Colonic mucosa (tissue), 4 donors: ENCODE data around the gene GABARAP. TPM values are rescaled to one million over a fixed set of nuclear protein-coding genes. Genes with fewer than 3 reads are reported as not detected.

Experiments
- DNase-seq: peaks from one replicate; pipeline ENCODE4 v3.0.0-alpha.2; 2020
- H3K27ac ChIP-seq: fragments of 200-600 bp; one replicate; pipeline ENCODE4 v1.8.0; 2021
- H3K27me3 ChIP-seq: fragments of 200-600 bp; one replicate; pipeline ENCODE4 v1.8.0; 2021
- H3K36me3 ChIP-seq: fragments of 200-600 bp; one replicate; pipeline ENCODE4 v1.8.0; 2021
- H3K4me1 ChIP-seq: fragments of 200-600 bp; one replicate; pipeline ENCODE4 v1.8.0; 2021; ENCODE audit warnings: mild to moderate bottlenecking
- H3K4me3 ChIP-seq: fragments of 200-600 bp; one replicate; pipeline ENCODE4 v1.8.0; 2021
- H3K9ac ChIP-seq, 2 donors: one replicate each; pipeline ENCODE4 v1.7.0; 2013; ENCODE audit warnings: control low read depth in 2 of 2, low read depth in 2 of 2, low read length in 2 of 2
- H3K9me3 ChIP-seq: fragments of 200-600 bp; one replicate; pipeline ENCODE4 v1.8.0; 2021
- intact Hi-C: fragments of 100-400 bp; cut with DNase I; formaldehyde crosslinking; loops from one replicate; pipeline ENCODE4 v1.14.1; 2022
- total RNA-seq, 2 donors: library from RNA; stranded (reverse); fragmentation: NEBNext Ultra II Directional in 1 of 2; extraction: Animal tissue kit (Norgen Biotek cat#: 25700) in 1 of 2; gene quantifications; one replicate each; pipeline ENCODE4 v1.2.1, GENCODE V29; 2021
- TF ChIP-seq, protein P1 (sequence below): fragments of 200-600 bp; IDR thresholded peaks from one replicate; pipeline ENCODE4 v1.8.0; 2022; ENCODE audit warnings: antibody characterized with exemption, mild to moderate bottlenecking
- donor health status: healthy.
- donor health status: DM: no; HTN: no; CAD: no.
- donor health status: DM: no; HTN: no; CAD: no.

Gene GABARAP
- total RNA-seq, 2 donors from 2014 or later: 378 to 513 TPM

DNA sequence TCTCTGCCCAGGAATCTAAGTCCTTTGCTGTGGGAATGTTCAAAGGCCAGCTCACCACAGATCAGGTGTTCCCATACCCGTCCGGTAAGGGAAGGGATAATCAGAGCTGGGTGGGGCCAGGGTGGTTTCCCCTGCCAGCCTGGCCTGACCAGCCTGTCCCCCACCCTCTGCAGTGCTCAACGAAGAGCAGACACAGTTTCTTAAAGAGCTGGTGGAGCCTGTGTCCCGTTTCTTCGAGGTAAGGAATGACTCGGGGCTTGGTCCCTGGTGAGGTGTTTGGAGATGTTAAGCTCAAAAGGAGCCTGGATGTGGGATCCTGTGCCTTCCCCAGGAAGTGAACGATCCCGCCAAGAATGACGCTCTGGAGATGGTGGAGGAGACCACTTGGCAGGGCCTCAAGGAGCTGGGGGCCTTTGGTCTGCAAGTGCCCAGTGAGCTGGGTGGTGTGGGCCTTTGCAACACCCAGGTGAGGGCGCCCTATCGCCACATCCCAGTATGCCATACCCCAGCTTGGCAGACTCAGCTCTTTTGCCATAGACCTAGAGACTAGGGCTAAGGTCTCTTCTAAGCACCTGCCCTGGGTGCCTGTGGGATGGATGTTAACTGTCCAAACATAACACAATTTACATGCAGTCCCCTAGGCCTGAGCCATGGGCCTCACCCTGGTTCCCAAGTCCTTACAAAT lies 21.5 kb downstream of the GABARAP start:
- intact Hi-C loops: no loop called here
- DNase-seq: peak; percentile 70
- Histone ChIP-seq H3K9me3 (no peaks in the 10 kb centered on the region), H3K27me3 (no peaks in the 10 kb centered on the region), H3K27ac (peak overlapping the region; percentile 99), H3K9ac (peak overlapping the region; percentile 77 to 97), H3K4me3 (peak overlapping the region; percentile 96), H3K4me1 (peaks cover 14% of the 10 kb centered on the region), H3K36me3 (peaks cover 11% of the 10 kb centered on the region)
- TF ChIP-seq, protein P1, sequence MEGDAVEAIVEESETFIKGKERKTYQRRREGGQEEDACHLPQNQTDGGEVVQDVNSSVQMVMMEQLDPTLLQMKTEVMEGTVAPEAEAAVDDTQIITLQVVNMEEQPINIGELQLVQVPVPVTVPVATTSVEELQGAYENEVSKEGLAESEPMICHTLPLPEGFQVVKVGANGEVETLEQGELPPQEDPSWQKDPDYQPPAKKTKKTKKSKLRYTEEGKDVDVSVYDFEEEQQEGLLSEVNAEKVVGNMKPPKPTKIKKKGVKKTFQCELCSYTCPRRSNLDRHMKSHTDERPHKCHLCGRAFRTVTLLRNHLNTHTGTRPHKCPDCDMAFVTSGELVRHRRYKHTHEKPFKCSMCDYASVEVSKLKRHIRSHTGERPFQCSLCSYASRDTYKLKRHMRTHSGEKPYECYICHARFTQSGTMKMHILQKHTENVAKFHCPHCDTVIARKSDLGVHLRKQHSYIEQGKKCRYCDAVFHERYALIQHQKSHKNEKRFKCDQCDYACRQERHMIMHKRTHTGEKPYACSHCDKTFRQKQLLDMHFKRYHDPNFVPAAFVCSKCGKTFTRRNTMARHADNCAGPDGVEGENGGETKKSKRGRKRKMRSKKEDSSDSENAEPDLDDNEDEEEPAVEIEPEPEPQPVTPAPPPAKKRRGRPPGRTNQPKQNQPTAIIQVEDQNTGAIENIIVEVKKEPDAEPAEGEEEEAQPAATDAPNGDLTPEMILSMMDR: peak; percentile 48

DNA sequence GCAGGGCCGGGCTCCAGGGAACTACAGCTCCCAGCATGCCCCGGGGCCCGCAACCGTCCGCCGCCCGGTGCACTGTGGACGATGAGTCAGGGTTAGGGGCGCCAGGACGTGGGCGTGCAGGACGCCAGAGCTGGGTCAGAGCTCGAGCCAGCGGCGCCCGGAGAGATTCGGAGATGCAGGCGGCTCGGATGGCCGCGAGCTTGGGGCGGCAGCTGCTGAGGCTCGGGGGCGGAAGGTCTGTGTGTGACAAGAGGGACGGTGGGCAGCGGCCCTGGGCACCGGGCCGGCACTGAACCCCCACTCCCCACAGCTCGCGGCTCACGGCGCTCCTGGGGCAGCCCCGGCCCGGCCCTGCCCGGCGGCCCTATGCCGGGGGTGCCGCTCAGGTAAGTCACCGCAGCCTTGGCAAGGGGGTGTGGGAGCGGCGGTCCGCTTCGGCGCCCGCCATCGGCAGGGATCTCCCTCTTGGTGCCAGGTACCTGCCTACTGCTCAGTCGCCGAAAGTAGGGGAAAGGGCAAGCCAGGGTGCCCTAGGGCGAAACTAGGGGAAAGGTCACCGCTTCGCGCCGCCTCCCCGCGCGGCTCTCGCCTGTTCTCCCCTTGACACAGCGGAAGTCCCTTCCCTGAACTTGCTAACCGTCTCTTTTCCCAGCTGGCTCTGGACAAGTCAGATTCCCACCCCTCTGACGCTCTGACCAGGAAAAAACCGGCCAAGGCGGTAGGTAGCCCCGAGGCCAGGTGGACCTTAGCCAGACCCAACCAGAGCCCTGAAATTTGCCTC lies 22.2 kb downstream of the GABARAP start, which contains the start of the genes ACADVL and DLG4:
TSS of gene ACADVL (plus strand) at position 127 of the 781 bp plus-strand sequence. CDS start at position 174, 47 bp downstream.
TSS of gene DLG4 (minus strand) at position 25 of the 781 bp plus-strand sequence.
- H3K4me1 ChIP-seq: peaks cover 14% of the 10 kb centered on the region
- DNase-seq: peak; percentile 92
- H3K27ac ChIP-seq: peak within 1 kb of the TSS; percentile 99
- peaks cover 11% of the 10 kb centered on the region for H3K36me3 ChIP-seq
- TF ChIP-seq, protein P1: no peak
- no peaks in the 10 kb centered on the region for H3K9me3 ChIP-seq
- intact Hi-C loops: no loop called here
- no peaks in the 10 kb centered on the region for H3K27me3 ChIP-seq
- H3K9ac ChIP-seq: peak within 1 kb of the TSS; percentile 77 to 97
- peak within 1 kb of the TSS; percentile 96 for H3K4me3 ChIP-seq

DNA sequence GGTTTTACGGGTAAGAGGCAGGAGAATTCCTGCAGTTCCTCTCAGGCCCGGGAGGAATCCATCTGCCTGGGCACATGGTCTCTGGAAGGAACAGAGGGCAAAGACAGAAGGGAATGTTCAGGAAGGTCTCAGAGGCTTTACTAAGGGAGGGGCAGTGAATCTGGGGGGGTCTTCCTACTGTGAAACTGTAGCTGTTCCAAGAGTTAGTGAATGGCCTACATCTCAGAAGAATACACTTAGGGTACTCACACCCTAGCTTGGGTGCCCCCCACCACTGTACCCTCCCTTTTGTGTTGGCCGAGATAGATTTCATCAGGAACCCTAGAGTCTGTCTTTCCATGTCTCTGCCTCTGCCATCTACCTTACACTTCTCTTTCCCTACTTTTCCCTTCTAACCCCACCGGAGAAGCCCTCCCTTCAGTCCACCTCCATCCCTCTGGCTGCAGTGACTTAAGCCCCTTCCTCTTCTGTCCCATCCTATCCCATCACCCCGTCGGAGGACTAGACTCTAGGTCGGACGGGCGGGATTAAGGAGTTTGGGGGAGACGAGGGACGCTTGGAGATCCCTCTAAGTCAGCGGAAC lies 22.9 kb downstream of the GABARAP start:
- H3K27me3 ChIP-seq: no peaks in the 10 kb centered on the region
- H3K9ac ChIP-seq: peak overlapping the region; percentile 77 to 97
- peak overlapping the region; percentile 96 for H3K4me3 ChIP-seq
- DNase-seq: no peak
- TF ChIP-seq, protein P1: no peak
- H3K9me3 ChIP-seq: no peaks in the 10 kb centered on the region
- peaks cover 11% of the 10 kb centered on the region for H3K36me3 ChIP-seq
- intact Hi-C loops: no loop called here
- peaks cover 14% of the 10 kb centered on the region for H3K4me1 ChIP-seq
- H3K27ac ChIP-seq: peak overlapping the region; percentile 99

DNA sequence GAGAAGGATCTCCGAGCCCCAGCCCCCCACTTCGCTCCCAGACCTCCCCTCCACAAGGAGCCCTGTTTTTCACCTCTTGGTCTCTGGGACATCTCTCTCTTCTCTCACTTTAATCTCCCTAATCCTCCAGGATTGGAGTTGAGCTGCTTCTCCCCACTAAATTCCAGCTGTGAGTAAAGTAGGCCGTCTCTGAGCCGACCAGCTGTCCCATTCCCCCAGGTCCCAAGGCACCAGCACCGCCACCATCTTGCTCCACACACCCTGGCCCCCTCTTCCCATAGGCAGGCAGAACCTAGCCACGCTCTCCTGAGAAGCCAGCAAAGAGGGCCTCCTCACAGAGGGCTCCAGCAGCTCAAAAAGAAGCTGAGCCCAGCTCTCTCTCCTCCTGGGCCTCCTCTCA lies 23.5 kb downstream of the GABARAP start:
- no peaks in the 10 kb centered on the region for H3K27me3 ChIP-seq
- H3K4me3 ChIP-seq: no peak overlapping the region
- peak overlapping the region; percentile 99 for H3K27ac ChIP-seq
- peak overlapping the region in 1 of 2 donors; percentile 77 for H3K9ac ChIP-seq
- DNase-seq: no peak
- intact Hi-C loops: no loop called here
- H3K36me3 ChIP-seq: peaks cover 11% of the 10 kb centered on the region
- H3K4me1 ChIP-seq: peaks cover 14% of the 10 kb centered on the region
- no peaks in the 10 kb centered on the region for H3K9me3 ChIP-seq
- TF ChIP-seq, protein P1: no peak

GRCh38 chr17:7218166-7218565 lies 24.1 kb downstream of the GABARAP start:
- H3K4me1 ChIP-seq: peaks cover 14% of the 10 kb centered on the region
- no peak for DNase-seq
- no peaks in the 10 kb centered on the region for H3K27me3 ChIP-seq
- H3K36me3 ChIP-seq: peaks cover 10% of the 10 kb centered on the region
- no peak overlapping the region for H3K4me3 ChIP-seq
- H3K27ac ChIP-seq: no peak overlapping the region
- H3K9ac ChIP-seq: peak overlapping the region; percentile 28 to 51
- TF ChIP-seq, protein P1: no peak
- H3K9me3 ChIP-seq: no peaks in the 10 kb centered on the region
- intact Hi-C loops: no loop called here
